Fibroblast of the aortic adventitia (primary cell): ENCODE measurements around the gene AMPD2. TPM values are rescaled to one million over a fixed set of nuclear protein-coding genes. Genes with fewer than 3 reads are reported as not detected.
A peak's percentile ranks its signal among the peaks of the same experiment; 100 is the strongest.

Source experiments
- DNase-seq: peaks from one replicate; pipeline ENCODE4 v3.0.0-alpha.2; 2010; ENCODE audit warnings: low read depth
- H3K4me3 ChIP-seq: 2 replicates; pipeline ENCODE4 v1.5.1; 2011; ENCODE audit warnings: low read depth, mild to moderate bottlenecking, control low read depth, low read length, moderate library complexity
- CTCF ChIP-seq: IDR thresholded peaks from 2 replicates; pipeline ENCODE4 v1.5.1; 2011; ENCODE audit warnings: mild to moderate bottlenecking, low read length, control low read depth, inconsistent platforms; ENCODE audit not compliant: insufficient read depth
- total RNA-seq: library from RNA; depleted of rRNA; stranded (reverse); fragments of >200 nt; gene quantifications from 2 replicates; pipeline ENCODE4 v1.2.3, GENCODE V29; 2012; ENCODE audit warnings: low replicate concordance

AMPD2 gene
- total RNA-seq = 52.0 and 67.2 TPM in 2 replicates

GRCh38 chr1:109619576-109620400 is at the start of gene AMPD2, which contains the start of gene GNAT2:
Gene AMPD2, plus strand, starts transcription at chr1:109619837. Its CDS starts 1,339 bp downstream, at chr1:109621176.
Gene GNAT2, minus strand, starts transcription at chr1:109619616. Its CDS starts 6,746 bp downstream, at chr1:109612870.
- DNase-seq = peak; percentile 86
- TF ChIP-seq CTCF = no peak
- H3K4me3 ChIP-seq = peak within 1 kb of the TSS; percentile 96

DNA sequence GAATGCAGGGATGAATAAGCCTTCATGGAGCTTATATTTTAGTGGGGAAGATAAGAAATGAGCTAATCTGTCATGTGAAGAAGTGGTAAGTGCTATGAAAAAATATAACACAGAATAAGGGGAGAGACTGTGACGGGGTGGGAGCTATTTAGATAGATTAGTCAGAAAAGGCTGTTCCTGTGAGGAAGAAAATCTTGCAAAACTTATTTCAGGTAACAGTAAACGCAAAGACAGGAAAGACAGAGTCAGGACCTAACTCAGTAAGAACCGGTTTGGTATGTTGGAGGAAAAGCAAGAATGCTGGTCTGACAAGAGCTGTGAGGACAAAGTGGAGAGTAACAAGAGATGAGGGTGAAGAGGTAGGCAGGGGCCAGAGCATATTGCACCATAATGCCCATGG is 49.2 kb upstream of the AMPD2 start:
- TF ChIP-seq CTCF = no peak
- DNase-seq = peak; percentile 65
- no peak overlapping the region for H3K4me3 ChIP-seq

- no peak for TF ChIP-seq CTCF
- no peak overlapping the region for H3K4me3 ChIP-seq
- no peak for DNase-seq
Observed at GRCh38 chr1:109573785-109574184, 45.9 kb upstream of the AMPD2 start.

DNA sequence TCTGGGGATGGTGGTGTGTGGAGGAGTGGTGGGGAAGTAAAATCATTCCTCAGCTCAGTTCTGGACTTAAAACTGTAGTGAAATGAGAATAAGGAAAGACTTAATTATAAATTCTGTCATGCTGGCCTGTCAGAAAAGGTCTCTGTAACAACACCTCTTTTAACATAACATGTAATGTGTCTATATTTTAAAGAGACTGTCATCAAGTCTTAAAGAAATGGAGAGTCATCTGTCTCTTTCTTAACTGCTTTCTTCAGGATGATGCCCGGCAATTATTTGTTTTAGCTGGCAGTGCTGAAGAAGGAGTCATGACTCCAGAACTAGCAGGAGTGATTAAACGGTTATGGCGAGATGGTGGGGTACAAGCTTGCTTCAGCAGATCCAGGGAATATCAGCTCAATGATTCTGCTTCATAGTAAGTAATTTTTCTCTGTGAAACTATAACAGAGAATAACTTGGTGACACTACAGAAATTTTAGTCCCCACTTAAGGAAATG is 40.6 kb upstream of the AMPD2 start:
- no peak overlapping the region for H3K4me3 ChIP-seq
- no peak for TF ChIP-seq CTCF
- peak; percentile 16 for DNase-seq

GRCh38 chr1:109579491-109579890 is 40.1 kb upstream of the AMPD2 start:
- H3K4me3 ChIP-seq = no peak overlapping the region
- no peak for TF ChIP-seq CTCF
- peak; percentile 53 for DNase-seq

DNA sequence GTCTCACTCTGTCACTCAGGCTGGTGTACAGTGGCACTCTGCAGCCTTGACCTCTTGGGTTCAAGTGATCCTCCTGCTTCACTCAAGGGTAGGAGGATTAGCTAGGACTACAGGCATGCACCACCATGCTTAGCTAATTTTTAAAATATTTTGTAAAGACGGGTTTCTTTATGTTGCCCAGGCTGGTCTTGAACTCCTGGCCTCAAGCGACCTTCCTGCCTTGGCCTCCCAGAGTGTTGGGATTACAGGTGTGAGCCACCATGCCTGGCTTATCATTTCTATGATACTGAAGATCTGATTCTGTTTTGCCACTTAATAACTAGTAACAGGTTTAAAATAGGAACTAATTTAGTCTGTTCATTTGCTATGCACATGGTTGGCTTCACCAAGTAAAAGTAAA is 37.6 kb upstream of the AMPD2 start:
- DNase-seq = no peak
- no peak for TF ChIP-seq CTCF
- no peak overlapping the region for H3K4me3 ChIP-seq
